Stimulated activated naive CD8-positive, alpha-beta T cell treated with anti-CD3 and anti-CD28 coated beads, Interleukin-15, Interleukin-2, amounts not matched to agents 100 ng/mL and 50 ng/mL, for 24 hours (primary cell): ENCODE data around the gene RNF43.

Experiments
- H3K27ac Mint-ChIP-seq: one replicate; pipeline ENCODE4 v1.8.0; 2021; ENCODE audit warnings: mild to moderate bottlenecking, mixed read lengths
- H3K27me3 Mint-ChIP-seq: one replicate; pipeline ENCODE4 v1.8.0; 2021; ENCODE audit warnings: mixed read lengths
- H3K36me3 Mint-ChIP-seq: one replicate; pipeline ENCODE4 v1.8.0; 2021; ENCODE audit warnings: low read depth, mixed read lengths
- H3K4me1 Mint-ChIP-seq: one replicate; pipeline ENCODE4 v1.8.0; 2021; ENCODE audit warnings: low read depth, mixed read lengths
- H3K4me3 Mint-ChIP-seq: one replicate; pipeline ENCODE4 v1.8.0; 2021; ENCODE audit warnings: mild to moderate bottlenecking, mixed read lengths
- H3K9me3 Mint-ChIP-seq: one replicate; pipeline ENCODE4 v1.8.0; 2021; ENCODE audit warnings: mixed read lengths

RNF43 gene

DNA sequence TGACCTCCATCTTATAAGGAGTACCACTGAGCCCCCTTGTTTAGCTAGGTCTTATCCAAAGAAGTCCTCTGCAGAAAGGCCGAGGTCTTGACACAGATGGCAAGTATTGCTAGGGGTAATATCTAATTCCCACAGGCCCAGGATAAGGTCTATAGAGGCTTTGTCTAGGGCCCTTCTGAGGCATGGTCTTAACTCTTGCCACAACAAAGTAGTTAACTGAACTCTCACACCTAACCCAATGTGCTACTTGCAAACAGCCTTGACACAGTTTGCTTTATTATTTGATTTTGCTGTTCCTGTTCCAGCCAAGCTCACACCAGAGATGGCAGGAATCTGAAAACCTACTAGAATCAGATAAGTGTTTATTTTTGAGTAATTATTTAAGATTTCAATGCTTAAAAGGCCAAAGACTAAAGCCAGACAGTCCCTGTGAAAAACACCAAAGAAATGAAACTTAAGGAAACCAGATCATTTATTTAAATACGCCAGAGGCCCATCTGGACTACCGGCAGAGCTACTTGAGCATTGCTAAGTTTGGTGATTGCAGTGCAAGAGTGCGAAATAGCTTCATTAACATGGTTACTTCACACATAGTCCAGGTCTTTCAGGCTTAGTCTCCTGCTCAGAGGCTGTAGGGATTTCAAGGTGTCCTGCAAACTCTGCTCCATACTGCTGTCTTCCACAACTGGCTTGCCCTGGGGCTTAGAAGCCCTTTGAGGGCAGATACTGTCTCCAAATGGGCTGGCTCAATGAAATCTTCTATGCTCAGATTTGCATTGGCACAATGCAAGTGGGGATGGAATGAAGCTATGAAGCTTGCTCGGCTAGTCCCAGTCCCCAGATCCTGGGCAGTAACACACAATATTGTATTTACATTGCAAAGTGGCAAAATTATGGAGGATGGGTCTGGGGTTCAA is 36.9 kb downstream of the RNF43 start:
- Mint-ChIP-seq H3K4me3 (no peak overlapping the region), H3K27ac (peak overlapping the region; percentile 47), H3K4me1 (peaks cover 49% of the 10 kb centered on the region), H3K36me3 (peaks cover 4% of the 10 kb centered on the region), H3K9me3 (no peaks in the 10 kb centered on the region), H3K27me3 (no peaks in the 10 kb centered on the region)

DNA sequence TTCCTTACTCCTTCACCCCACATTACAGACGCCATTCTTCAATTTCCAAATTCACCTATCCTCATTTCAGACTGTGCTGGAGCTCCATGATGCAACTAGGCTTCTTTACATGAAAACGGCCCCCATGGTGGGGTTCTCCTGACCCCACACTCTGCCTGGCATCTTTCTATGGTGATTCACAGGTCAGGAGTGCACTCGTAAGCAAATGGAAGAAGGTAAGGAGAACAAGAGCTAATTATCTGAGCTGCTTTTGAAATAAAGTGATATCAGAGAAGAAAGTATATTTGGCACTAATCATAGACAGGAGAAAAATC is 37.9 kb downstream of the RNF43 start:
- Mint-ChIP-seq H3K27me3 (no peaks in the 10 kb centered on the region), H3K9me3 (no peaks in the 10 kb centered on the region), H3K27ac (peak overlapping the region; percentile 78), H3K4me1 (peaks cover 49% of the 10 kb centered on the region), H3K36me3 (peaks cover 4% of the 10 kb centered on the region), H3K4me3 (no peak overlapping the region)

DNA sequence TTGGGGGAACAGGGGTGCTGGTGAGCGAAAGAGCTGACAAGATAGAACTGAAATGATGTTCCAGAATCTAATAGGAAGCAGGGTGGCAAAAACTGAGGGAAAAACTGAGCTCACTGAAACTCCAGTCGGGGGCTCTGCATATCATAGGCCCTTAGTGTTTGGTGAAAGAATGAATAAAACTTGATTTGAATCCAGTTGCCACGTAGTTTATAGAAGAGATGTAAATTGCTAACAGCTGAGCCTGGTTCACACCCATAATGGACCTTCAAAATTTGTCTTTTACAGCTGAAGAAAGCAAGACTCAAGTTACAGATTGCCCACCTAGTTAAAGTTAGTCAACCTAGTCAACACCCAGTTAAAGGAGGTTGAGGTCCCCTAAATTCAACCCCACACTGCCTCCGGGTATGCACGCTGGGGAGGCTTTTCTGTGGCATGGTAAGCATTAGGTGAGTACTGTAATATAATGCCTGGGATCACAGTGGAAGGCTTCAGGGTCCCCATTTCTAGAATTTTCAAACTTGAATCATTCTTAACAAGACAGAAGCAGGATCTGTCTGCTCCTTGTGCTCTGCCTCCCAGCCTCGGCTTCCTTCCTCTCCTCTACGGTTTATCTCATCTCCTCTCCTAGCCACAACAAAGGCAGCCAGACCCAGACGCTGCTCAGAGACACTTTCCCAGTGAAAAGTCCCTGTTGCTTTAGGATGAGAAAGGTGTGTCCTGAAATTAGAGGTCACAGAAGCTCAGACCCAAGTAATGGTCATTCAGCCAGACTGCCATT is 38.4 kb downstream of the RNF43 start:
- peaks cover 47% of the 10 kb centered on the region for H3K4me1 Mint-ChIP-seq
- H3K27ac Mint-ChIP-seq, result peak overlapping the region; percentile 78
- H3K4me3 Mint-ChIP-seq, result no peak overlapping the region
- no peaks in the 10 kb centered on the region for H3K9me3 Mint-ChIP-seq
- peaks cover 4% of the 10 kb centered on the region for H3K36me3 Mint-ChIP-seq
- no peaks in the 10 kb centered on the region for H3K27me3 Mint-ChIP-seq

DNA sequence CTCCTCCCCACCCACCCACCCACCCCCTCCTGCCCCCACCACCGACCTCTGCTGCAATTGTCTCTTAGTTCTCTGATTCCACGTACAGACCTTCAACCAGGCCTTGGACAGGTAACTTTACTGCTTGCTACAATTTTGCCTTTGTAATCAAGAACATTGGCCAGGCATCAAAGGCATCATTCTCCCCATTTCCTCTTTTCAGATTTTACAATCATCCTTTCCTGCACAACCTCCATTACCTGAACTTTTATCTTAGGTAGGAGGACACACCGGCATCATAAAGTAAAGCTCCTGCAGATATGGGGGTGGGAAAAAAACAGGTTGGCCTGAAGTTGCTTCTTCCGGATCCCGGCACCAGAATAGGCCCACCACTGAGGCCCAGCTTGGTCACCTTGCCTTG is 39.7 kb downstream of the RNF43 start:
- H3K36me3 Mint-ChIP-seq, result peaks cover 4% of the 10 kb centered on the region
- no peak overlapping the region for H3K27ac Mint-ChIP-seq
- H3K4me3 Mint-ChIP-seq, result no peak overlapping the region

DNA sequence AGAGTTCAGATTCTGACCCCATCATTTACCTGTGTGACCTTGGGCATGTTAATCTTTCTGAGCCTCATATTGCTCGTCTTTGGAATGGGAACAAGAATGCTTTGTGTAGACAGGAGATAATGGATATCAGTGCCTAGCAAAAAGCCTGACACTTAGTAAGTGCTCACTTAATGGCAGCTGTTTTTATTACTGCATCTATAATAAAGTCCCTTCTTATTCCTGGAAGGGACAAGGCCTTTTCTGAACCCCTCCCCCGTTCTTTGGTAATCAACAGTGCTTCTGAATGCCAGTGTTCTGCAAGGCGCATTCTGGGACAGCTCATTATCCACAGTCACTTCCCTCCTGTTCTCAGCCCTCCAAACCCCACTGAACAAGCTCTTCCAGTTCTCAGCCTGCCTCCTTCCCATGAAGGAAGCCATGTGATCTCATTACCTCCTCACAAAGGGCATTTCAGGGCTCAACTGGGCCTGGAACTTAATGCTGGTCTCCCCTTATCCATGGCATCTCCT is 40.2 kb downstream of the RNF43 start:
- Mint-ChIP-seq H3K9me3 (no peaks in the 10 kb centered on the region), H3K27me3 (no peaks in the 10 kb centered on the region), H3K36me3 (peaks cover 4% of the 10 kb centered on the region), H3K4me1 (peaks cover 33% of the 10 kb centered on the region), H3K4me3 (no peak overlapping the region), H3K27ac (no peak overlapping the region)

More for the DNA sequence above, 39.7 kb downstream of the RNF43 start:
- H3K27me3 Mint-ChIP-seq, result no peaks in the 10 kb centered on the region
- peaks cover 38% of the 10 kb centered on the region for H3K4me1 Mint-ChIP-seq
- no peaks in the 10 kb centered on the region for H3K9me3 Mint-ChIP-seq

DNA sequence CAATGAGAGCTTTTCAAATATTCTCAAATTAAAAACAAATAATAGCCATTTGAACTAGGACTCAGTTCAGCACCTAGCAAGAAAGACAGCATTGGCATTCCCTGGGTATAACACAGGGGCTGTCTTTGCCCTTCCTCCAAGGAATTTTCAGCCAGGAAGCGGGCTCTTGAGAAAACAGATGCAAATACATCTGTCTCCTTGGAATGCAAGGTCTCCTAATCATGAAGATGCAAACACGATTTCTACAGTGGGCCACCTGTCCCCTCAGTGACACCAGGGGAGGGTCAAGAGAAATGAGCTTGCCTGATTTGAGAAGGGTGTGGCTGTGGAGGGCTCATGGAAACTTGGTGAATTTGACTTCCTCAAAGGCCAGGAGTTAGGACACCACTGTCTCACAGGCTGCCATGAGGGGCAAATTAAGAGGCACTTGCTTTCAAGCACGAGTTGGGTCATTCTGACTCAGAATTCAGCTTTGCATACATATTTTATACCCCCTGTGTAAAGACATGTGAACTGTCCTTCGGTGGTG is 40.8 kb downstream of the RNF43 start:
- H3K27me3 Mint-ChIP-seq, result no peaks in the 10 kb centered on the region
- H3K4me3 Mint-ChIP-seq, result no peak overlapping the region
- H3K36me3 Mint-ChIP-seq, result peaks cover 4% of the 10 kb centered on the region
- no peak overlapping the region for H3K27ac Mint-ChIP-seq
- no peaks in the 10 kb centered on the region for H3K9me3 Mint-ChIP-seq
- peaks cover 28% of the 10 kb centered on the region for H3K4me1 Mint-ChIP-seq

DNA sequence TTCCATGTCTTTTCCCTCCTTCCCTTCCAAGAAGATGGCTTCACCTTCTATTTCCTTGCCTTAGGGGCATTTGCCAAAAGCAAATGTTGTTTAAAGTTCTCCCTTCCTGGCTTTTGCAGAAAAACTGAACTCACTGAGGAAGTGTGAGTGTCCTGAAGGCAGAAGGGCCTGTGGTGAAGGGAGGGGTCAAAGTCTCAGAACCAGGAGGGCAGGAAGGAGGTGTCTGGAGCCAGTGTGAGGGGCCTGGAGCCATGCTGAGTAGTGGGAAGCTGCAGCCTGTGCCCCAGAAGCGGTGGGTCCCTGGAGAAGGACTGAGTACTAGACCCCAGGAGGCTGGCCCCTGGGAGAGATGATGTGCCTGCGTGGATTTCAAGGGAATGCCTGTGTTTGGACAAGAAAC is 41.5 kb downstream of the RNF43 start:
- Mint-ChIP-seq H3K36me3 (peaks cover 4% of the 10 kb centered on the region), H3K27me3 (no peaks in the 10 kb centered on the region), H3K9me3 (no peaks in the 10 kb centered on the region), H3K4me3 (no peak overlapping the region), H3K4me1 (peaks cover 27% of the 10 kb centered on the region), H3K27ac (no peak overlapping the region)

DNA sequence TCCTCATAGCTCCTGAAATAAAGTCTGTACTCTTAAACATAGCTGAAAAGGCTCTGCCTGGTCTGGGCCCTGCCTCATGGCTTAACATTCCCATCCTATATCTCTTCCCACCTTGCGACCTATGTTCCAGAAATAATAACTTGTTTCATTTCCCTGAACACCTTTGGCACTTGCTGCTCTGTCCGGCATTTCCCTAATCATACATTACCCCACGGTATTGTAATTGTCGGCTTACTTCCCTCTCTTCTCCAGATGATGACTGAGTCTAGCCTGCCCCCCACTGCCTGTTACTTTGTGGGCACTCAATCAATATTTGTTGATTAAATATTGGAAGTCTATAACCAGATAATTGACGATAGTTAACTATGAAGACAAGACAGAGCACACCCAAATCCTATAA is 42.1 kb downstream of the RNF43 start:
- peaks cover 29% of the 10 kb centered on the region for H3K4me1 Mint-ChIP-seq
- no peak overlapping the region for H3K27ac Mint-ChIP-seq
- H3K9me3 Mint-ChIP-seq, result no peaks in the 10 kb centered on the region
- peaks cover 7% of the 10 kb centered on the region for H3K36me3 Mint-ChIP-seq
- H3K4me3 Mint-ChIP-seq, result no peak overlapping the region
- H3K27me3 Mint-ChIP-seq, result no peaks in the 10 kb centered on the region

DNA sequence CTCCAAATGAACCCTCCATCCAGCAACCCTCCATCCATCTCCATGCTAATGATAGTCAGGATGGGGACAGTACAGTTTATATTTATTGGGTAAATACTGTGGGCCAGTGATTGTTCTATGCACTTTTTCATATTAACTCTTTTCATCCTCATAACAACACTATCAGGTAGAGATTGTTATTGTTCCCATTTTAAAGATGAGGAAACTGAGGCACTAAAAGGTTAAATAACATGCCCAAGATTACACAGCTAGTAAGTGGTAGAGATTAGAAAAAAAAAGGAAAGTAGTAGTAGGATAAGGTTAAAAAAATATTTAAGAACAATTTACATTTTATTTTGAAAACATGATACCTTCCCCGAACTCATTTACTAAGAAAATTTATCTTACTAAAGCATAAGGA is 43.4 kb downstream of the RNF43 start:
- Mint-ChIP-seq H3K36me3 (peaks cover 3% of the 10 kb centered on the region), H3K27ac (no peak overlapping the region), H3K4me1 (peaks cover 24% of the 10 kb centered on the region), H3K4me3 (no peak overlapping the region), H3K9me3 (no peaks in the 10 kb centered on the region), H3K27me3 (no peaks in the 10 kb centered on the region)

DNA sequence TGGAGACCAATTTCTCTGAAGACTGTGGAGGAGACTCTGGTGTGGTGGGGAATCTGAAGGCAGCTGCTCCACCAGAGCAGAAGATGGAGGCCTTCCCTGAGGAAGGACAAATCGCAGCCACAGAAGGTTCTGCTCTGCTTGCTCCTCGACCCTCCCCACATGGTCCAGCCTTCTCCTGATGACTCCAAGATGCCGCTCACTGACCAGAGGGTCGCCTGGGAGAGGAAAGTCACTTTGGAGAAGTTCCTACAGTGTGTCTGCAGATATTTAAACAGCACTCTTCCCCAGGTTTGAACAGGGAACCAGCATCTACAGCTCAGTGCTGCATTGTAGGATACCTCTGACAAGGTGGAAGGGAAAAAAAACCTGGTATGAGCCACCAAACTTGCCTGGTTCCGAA is 44.3 kb downstream of the RNF43 start:
- no peak overlapping the region for H3K27ac Mint-ChIP-seq
- no peaks in the 10 kb centered on the region for H3K9me3 Mint-ChIP-seq
- peaks cover 3% of the 10 kb centered on the region for H3K36me3 Mint-ChIP-seq
- H3K27me3 Mint-ChIP-seq, result no peaks in the 10 kb centered on the region
- H3K4me3 Mint-ChIP-seq, result no peak overlapping the region
- peaks cover 21% of the 10 kb centered on the region for H3K4me1 Mint-ChIP-seq

DNA sequence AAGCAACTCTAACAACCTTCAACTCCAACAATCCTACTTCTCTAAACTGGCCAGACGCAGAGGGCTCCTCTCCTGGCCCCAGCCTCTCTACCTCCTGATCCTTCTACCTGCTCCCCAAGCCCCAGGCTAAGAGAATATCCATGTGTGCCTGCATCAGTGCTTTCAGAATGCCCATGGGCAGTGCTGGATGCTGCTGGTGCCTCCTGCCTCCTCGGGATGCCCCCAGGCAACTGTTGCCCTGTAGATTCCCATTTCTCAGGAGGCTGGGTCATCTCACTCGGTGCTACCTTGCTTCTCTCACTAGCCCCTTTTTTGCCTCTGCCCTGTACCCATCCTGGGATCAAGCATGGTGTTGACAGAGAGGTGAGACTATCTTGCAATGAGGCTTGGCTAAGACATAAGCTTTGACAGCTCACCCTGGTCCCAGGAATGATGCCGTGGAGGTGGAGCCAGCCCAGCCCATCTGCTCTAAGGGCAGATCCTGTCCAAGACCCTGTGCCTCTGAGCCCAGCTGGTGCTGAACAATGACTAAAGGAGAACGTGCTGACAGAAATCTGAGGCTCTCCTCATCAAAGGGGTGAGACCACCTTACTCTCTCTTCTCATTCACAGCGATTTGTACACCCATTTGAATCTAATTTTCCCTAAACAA is 45.9 kb downstream of the RNF43 start:
- no peak overlapping the region for H3K4me3 Mint-ChIP-seq
- H3K27ac Mint-ChIP-seq, result no peak overlapping the region
- H3K27me3 Mint-ChIP-seq, result no peaks in the 10 kb centered on the region
- no peaks in the 10 kb centered on the region for H3K9me3 Mint-ChIP-seq
- peaks cover 21% of the 10 kb centered on the region for H3K4me1 Mint-ChIP-seq
- H3K36me3 Mint-ChIP-seq, result peaks cover 3% of the 10 kb centered on the region

DNA sequence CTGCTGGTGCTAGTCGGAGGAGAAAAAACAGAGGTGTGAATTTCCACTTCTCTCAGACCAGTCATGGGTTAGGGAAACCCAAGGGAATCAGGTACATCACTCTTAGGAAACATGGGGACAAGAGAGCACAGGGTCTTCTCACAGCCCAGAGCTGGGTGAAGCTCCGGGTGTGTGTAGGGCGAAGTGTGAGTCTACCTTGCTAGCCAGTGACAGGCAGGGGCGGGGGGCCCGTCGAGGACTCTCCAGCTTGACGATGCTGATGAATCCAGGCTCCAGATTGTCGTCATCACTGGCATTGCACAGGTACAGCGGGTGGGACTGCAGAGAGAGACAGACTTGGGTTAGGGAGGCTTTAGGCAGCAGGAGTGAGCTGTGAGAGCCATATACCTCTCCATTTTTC is 46.6 kb downstream of the RNF43 start:
- peaks cover 3% of the 10 kb centered on the region for H3K36me3 Mint-ChIP-seq
- H3K9me3 Mint-ChIP-seq, result no peaks in the 10 kb centered on the region
- H3K4me3 Mint-ChIP-seq, result no peak overlapping the region
- H3K27me3 Mint-ChIP-seq, result no peaks in the 10 kb centered on the region
- peaks cover 21% of the 10 kb centered on the region for H3K4me1 Mint-ChIP-seq
- H3K27ac Mint-ChIP-seq, result no peak overlapping the region

DNA sequence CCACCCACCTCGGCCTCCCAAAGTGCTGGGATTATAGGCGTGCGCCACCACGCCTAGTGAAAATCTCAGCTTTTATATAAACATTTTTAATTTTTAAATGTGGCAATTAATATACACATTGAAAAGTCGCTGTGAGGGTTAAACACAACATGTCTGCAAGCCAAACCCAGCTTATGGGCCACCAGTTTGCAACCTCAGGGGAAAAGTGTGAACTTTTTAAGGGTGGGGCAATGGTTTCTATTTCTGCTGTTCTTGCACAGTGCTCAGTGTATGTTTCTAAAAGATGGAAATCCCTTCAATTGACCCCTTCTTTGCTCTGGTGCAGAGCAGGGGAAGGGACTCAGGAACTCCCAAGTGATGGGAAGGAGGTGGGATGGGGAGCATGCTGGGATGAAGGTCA is 47.0 kb downstream of the RNF43 start:
- H3K27ac Mint-ChIP-seq, result no peak overlapping the region
- H3K4me3 Mint-ChIP-seq, result no peak overlapping the region
- H3K27me3 Mint-ChIP-seq, result no peaks in the 10 kb centered on the region
- H3K36me3 Mint-ChIP-seq, result peaks cover 3% of the 10 kb centered on the region
- H3K9me3 Mint-ChIP-seq, result no peaks in the 10 kb centered on the region
- peaks cover 21% of the 10 kb centered on the region for H3K4me1 Mint-ChIP-seq

DNA sequence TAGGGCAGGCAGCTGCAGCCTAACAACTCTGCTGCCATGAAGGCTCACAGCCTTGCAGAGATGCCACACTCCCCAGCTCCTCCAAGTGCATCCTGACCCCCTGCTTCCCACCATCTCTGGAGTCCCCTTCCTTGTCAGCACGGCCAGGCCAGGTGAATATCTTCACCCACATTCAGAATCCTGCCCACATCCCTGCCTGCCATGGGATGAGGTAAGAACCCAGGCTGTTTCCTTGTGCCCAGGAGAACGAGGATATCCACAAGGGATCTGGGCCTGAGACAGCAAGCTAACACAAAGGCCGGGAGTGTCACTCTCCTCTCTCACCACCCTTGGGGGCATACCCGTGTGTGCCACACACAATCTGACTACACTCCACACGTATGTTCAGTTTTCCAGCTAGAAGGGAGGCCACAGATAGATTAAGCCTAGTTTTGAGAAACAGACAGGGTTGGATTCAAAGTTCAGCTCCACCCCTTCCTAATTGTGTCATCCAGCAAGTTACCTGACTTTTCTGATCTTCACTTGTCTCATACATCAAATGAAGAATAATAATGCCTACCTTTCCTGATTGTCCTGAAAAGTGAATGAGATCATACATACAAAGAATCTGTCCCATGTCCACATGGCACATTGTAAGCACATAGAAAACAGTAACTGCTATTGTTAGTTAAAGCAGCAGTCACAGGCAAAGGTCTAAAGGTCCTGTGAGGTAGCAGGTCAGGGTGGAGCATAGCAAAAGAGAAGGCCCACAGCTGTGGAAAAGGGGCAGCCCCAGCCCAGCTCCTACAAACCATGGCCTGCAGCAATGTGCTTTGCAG is 47.9 kb downstream of the RNF43 start:
- Mint-ChIP-seq H3K27ac (no peak overlapping the region), H3K36me3 (peaks cover 3% of the 10 kb centered on the region), H3K4me3 (no peak overlapping the region), H3K9me3 (no peaks in the 10 kb centered on the region), H3K27me3 (no peaks in the 10 kb centered on the region), H3K4me1 (peaks cover 21% of the 10 kb centered on the region)
